GM19239 (cell line): ENCODE data around the gene BCL2L11.

Experiments used
- DNase-seq: peaks from one replicate; pipeline ENCODE4 v3.0.0; 2011; ENCODE audit warnings: low spot score; ENCODE audit not compliant: insufficient read length
- FAIRE-seq: peaks from 2 replicates; lab custom pipeline; 2011; peaks lifted over from hg19 to GRCh38; lab: Jason Lieb, UNC

BCL2L11 gene

GRCh38 chr2:111140815-111141214 lies 20.1 kb downstream of the BCL2L11 start:
- FAIRE-seq (no peak), DNase-seq (no peak)

- no peak for DNase-seq
- no peak for FAIRE-seq
Measured at GRCh38 chr2:111142101-111142500, 21.4 kb downstream of the BCL2L11 start.

- FAIRE-seq (no peak), DNase-seq (no peak)
Measured at GRCh38 chr2:111143107-111143842, 22.6 kb downstream of the BCL2L11 start.

- DNase-seq = no peak
- FAIRE-seq = no peak
Measured at GRCh38 chr2:111143843-111144198, 23.1 kb downstream of the BCL2L11 start.

- DNase-seq (no peak), FAIRE-seq (peak; percentile 44)
Measured at GRCh38 chr2:111145103-111145760, 24.5 kb downstream of the BCL2L11 start.

GRCh38 chr2:111145951-111146350 lies 25.2 kb downstream of the BCL2L11 start:
- DNase-seq = no peak
- FAIRE-seq = no peak

GRCh38 chr2:111148225-111148873 lies 27.6 kb downstream of the BCL2L11 start:
- no peak for FAIRE-seq
- DNase-seq = no peak

GRCh38 chr2:111148925-111149324 lies 28.2 kb downstream of the BCL2L11 start:
- DNase-seq (no peak), FAIRE-seq (peak; percentile 26)

GRCh38 chr2:111149882-111150455 lies 29.3 kb downstream of the BCL2L11 start:
- FAIRE-seq (no peak), DNase-seq (no peak)

- DNase-seq = no peak
- FAIRE-seq = no peak
Measured at GRCh38 chr2:111154758-111155157, 34.0 kb downstream of the BCL2L11 start.

GRCh38 chr2:111155610-111156009 lies 34.9 kb downstream of the BCL2L11 start:
- no peak for FAIRE-seq
- DNase-seq = no peak

GRCh38 chr2:111156529-111156928 lies 35.8 kb downstream of the BCL2L11 start:
- DNase-seq (no peak), FAIRE-seq (no peak)

GRCh38 chr2:111157071-111157661 lies 36.5 kb downstream of the BCL2L11 start:
- FAIRE-seq = peak; percentile 68
- no peak for DNase-seq

- FAIRE-seq = peak; percentile 68
Measured at GRCh38 chr2:111157798-111158197, 37.1 kb downstream of the BCL2L11 start.

GRCh38 chr2:111159641-111160040 lies 38.9 kb downstream of the BCL2L11 start:
- FAIRE-seq (no peak), DNase-seq (no peak)

More at GRCh38 chr2:111157798-111158197, 37.1 kb downstream of the BCL2L11 start:
- DNase-seq = no peak

GRCh38 chr2:111160758-111161157 lies 40.0 kb downstream of the BCL2L11 start:
- DNase-seq (no peak), FAIRE-seq (no peak)

- FAIRE-seq (no peak), DNase-seq (no peak)
Measured at GRCh38 chr2:111161971-111162370, 41.3 kb downstream of the BCL2L11 start.

- DNase-seq = no peak
- no peak for FAIRE-seq
Measured at GRCh38 chr2:111162718-111163331, 42.1 kb downstream of the BCL2L11 start.

- no peak for DNase-seq
- no peak for FAIRE-seq
Measured at GRCh38 chr2:111164078-111164477, 43.4 kb downstream of the BCL2L11 start.

GRCh38 chr2:111165084-111165483 lies 44.4 kb downstream of the BCL2L11 start:
- FAIRE-seq (no peak), DNase-seq (no peak)
